ENCODE results near the gene TMPRSS6.

- TF ChIP-seq CTCF (IDR thresholded peaks at IDR 0.05) (no peak), POLR2A (IDR thresholded peaks at IDR 0.05) (no peak)
These were observed 50.4 kb downstream of the TMPRSS6 start for GRCh38 chr22:37058917-37059701.

Data from Peyer's patch (tissue), 4 donors.